Panc1 (cell line): ENCODE data around the gene EFEMP1. TPM values are rescaled to one million over a fixed set of nuclear protein-coding genes. Genes with fewer than 3 reads are reported as not detected.

Experiments used
- ATAC-seq: fragments of 200-7000 bp; cut with Tn5 transposase; 2 replicates; pipeline ENCODE4 v1.9.1; 2020; ENCODE audit warnings: mild to moderate bottlenecking, moderate library complexity
- BruUV-seq: library from RNA; stranded (reverse); fragments of 400-500 nt; replicated peaks from 2 replicates; lab custom pipeline; 2021; lab: Mats Ljungman, UMichigan
- CTCF ChIA-PET: fragments of 300-600 bp; sonication (Branson Sonifier 250); formaldehyde crosslinking; loops from one replicate; lab custom pipeline; 2022; ENCODE audit warnings: antibody characterized with exemption; lab: Charles Lee
- POLR2A ChIA-PET: fragments of 300-600 bp; sonication (Branson Sonifier 250); formaldehyde crosslinking; loops from one replicate; lab custom pipeline; 2022; ENCODE audit warnings: antibody characterized with exemption; lab: Charles Lee
- DNase-seq: peaks from one replicate; pipeline ENCODE4 v3.0.0-alpha.2; 2010; ENCODE audit warnings: low read depth, low spot score
- H3K27ac ChIP-seq: 2 replicates; pipeline ENCODE4 v1.5.1; 2011; ENCODE audit warnings: mild to moderate bottlenecking, low read length, inconsistent platforms
- H3K27me3 ChIP-seq: fragments of 200-500 bp; sonication (Bioruptor generic); 2 replicates; pipeline ENCODE4 v1.6.0; 2014; ENCODE audit warnings: low read length, inconsistent platforms; ENCODE audit not compliant: control insufficient read depth, insufficient read depth
- H3K36me3 ChIP-seq: fragments of 200-500 bp; sonication (Bioruptor generic); 2 replicates; pipeline ENCODE4 v1.5.1; 2014; ENCODE audit warnings: inconsistent platforms, mild to moderate bottlenecking, low read length, moderate library complexity; ENCODE audit not compliant: control insufficient read depth, insufficient read depth
- H3K4me1 ChIP-seq: 2 replicates; pipeline ENCODE4 v1.5.1; 2011; ENCODE audit warnings: inconsistent platforms, mild to moderate bottlenecking, low read length, moderate library complexity; ENCODE audit not compliant: control insufficient read depth, insufficient read depth
- H3K4me3 ChIP-seq, 2 experiments: 2 replicates each; pipeline ENCODE4 v1.5.1; 2011 to 2012; ENCODE audit warnings: low read depth in 2 of 2, low read length in 2 of 2, mild to moderate bottlenecking in 2 of 2, inconsistent platforms in 1 of 2, moderate library complexity in 1 of 2
- H3K9me3 ChIP-seq: fragments of 200-500 bp; sonication (Bioruptor generic); 2 replicates; pipeline ENCODE4 v1.5.1; 2014; ENCODE audit warnings: low read depth, mild to moderate bottlenecking, inconsistent platforms, low read length, moderate library complexity; ENCODE audit not compliant: control insufficient read depth, insufficient read depth
- POLR2AphosphoS5 ChIP-seq: IDR thresholded peaks from 2 replicates; pipeline ENCODE4 v1.6.1; 2012; ENCODE audit warnings: mild to moderate bottlenecking, low read depth, low read length, moderate library complexity
- REST ChIP-seq, 2 experiments: IDR thresholded peaks; 2 replicates each; pipeline ENCODE4 v1.6.1; 2011 to 2012; ENCODE audit warnings: low read depth in 2 of 2, control low read depth in 1 of 2, low read length in 1 of 2, mild to moderate bottlenecking in 1 of 2, moderate library complexity in 1 of 2; ENCODE audit not compliant: insufficient read depth in 1 of 2
- SIN3A ChIP-seq: IDR thresholded peaks from 2 replicates; pipeline ENCODE4 v1.6.1; 2012; ENCODE audit warnings: low read depth, mild to moderate bottlenecking, low read length, moderate library complexity, borderline replicate concordance; ENCODE audit not compliant: insufficient read depth
- TCF7L2 ChIP-seq: IDR thresholded peaks from 2 replicates; pipeline ENCODE4 v1.6.1; 2011; ENCODE audit warnings: mild to moderate bottlenecking, low read depth, low read length, inconsistent platforms
- in situ Hi-C: cut with HindIII; loops from 2 replicates; pipeline ENCODE4 v1.10.0; 2016; ENCODE audit warnings: low sequenced_read_pairs, low pct_unique_long_range_greater_than_20kb
- intact Hi-C: fragments of 100-400 bp; cut with micrococcal nuclease; formaldehyde crosslinking; loops from one replicate; pipeline ENCODE4 v1.10.0; 2022; ENCODE audit not compliant: unreplicated experiment
- total RNA-seq: library from RNA; stranded (reverse); gene quantifications from one replicate; pipeline ENCODE4 v1.2.1, GENCODE V29; 2021; ENCODE audit not compliant: unreplicated experiment
- TF ChIP-seq, protein P1 (sequence below): fragments of 450-650 bp; IDR thresholded peaks from 2 replicates; pipeline ENCODE4 v1.5.1; 2017; ENCODE audit warnings: mild to moderate bottlenecking

The EFEMP1 gene
- total RNA-seq, 1 experiment from 2014 or later: 15.5 TPM

DNA sequence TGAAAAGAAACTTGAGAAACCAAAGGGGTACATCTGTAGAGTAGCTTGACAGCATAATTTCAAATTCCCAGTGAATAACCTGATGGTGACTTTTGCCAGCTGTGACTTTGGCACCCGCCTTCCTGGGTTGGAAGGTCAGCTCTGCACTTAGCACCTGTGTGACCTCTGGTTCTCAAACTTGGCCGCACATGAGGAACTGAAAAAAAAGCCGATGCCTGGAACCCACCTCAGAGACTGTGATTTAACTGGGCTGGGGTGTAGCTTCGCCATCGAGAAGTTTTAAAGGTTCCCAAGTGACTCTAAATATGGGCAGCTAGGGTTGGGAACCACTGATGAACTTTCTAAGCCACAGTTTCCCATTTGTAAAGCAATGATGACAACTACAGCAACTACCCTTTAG, 6.5 kb downstream of the EFEMP1 start:
- Histone ChIP-seq H3K9me3 (no peaks in the 10 kb centered on the region), H3K4me3 (no peak overlapping the region), H3K36me3 (no peaks in the 10 kb centered on the region), H3K27ac (no peak overlapping the region), H3K4me1 (no peaks in the 10 kb centered on the region; the same call in 1 of the 2 replicates), H3K27me3 (peaks cover 9% of the 10 kb centered on the region; the same call in 1 of the 2 replicates)
- ATAC-seq (no peak), DNase-seq (no peak)
- ChIA-PET POLR2A (no interaction called here), CTCF (no interaction called here)
- no TSS peak for BruUV-seq
- in situ Hi-C loops (no loop called here), intact Hi-C loops (no loop called here)
- TF ChIP-seq POLR2AphosphoS5 (no peak), TCF7L2 (no peak), REST (IDR thresholded peaks at IDR 0.05; ENCODE audit: insufficient read depth in 1 of 2, low read depth in 2 of 2, low read length in 1 of 2) (no peak), SIN3A (no peak)
- TF ChIP-seq, protein P1, sequence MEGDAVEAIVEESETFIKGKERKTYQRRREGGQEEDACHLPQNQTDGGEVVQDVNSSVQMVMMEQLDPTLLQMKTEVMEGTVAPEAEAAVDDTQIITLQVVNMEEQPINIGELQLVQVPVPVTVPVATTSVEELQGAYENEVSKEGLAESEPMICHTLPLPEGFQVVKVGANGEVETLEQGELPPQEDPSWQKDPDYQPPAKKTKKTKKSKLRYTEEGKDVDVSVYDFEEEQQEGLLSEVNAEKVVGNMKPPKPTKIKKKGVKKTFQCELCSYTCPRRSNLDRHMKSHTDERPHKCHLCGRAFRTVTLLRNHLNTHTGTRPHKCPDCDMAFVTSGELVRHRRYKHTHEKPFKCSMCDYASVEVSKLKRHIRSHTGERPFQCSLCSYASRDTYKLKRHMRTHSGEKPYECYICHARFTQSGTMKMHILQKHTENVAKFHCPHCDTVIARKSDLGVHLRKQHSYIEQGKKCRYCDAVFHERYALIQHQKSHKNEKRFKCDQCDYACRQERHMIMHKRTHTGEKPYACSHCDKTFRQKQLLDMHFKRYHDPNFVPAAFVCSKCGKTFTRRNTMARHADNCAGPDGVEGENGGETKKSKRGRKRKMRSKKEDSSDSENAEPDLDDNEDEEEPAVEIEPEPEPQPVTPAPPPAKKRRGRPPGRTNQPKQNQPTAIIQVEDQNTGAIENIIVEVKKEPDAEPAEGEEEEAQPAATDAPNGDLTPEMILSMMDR: no peak

DNA sequence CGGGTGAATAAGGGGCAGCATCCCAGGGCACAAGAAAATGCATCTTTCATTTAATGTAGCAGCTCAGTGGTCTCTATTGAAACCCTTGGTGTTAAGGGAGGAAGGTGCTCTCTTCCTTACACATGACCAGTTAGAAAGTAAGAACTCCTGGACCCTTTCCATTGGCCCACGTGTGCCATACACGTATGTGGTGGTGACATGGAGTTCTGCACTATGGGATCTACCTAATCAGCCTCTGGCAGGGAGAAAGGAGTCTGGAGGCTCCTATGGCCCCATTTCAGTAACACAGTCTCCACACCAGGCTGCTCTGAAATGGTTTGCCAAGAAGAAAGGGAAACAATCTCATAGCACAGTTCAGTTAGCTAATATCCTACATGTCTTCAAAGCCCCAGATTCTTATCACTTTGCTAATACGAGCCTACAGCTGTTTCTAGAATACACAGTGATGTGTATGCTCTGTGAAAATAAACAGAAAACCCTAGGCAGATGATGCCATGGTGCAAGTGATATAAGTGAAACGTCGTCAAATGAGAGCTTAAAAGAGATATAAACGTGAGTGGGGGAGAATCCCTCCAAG, 7.0 kb downstream of the EFEMP1 start:
- Histone ChIP-seq H3K9me3 (no peaks in the 10 kb centered on the region), H3K27me3 (peaks cover 4% of the 10 kb centered on the region; the same call in 1 of the 2 replicates), H3K36me3 (no peaks in the 10 kb centered on the region), H3K4me3 (no peak overlapping the region), H3K27ac (no peak overlapping the region), H3K4me1 (no peaks in the 10 kb centered on the region; the same call in 1 of the 2 replicates)
- TF ChIP-seq SIN3A (no peak), REST (IDR thresholded peaks at IDR 0.05; ENCODE audit: insufficient read depth in 1 of 2, low read depth in 2 of 2, low read length in 1 of 2) (no peak), TCF7L2 (no peak), POLR2AphosphoS5 (no peak)
- TF ChIP-seq, protein P1: no peak
- DNase-seq (no peak), ATAC-seq (no peak)
- intact Hi-C loops (no loop called here), in situ Hi-C loops (no loop called here)
- ChIA-PET CTCF (no interaction called here), POLR2A (no interaction called here)
- no TSS peak for BruUV-seq
